Measurements from ENCODE around the gene NPAS3.

NPAS3 gene

DNA sequence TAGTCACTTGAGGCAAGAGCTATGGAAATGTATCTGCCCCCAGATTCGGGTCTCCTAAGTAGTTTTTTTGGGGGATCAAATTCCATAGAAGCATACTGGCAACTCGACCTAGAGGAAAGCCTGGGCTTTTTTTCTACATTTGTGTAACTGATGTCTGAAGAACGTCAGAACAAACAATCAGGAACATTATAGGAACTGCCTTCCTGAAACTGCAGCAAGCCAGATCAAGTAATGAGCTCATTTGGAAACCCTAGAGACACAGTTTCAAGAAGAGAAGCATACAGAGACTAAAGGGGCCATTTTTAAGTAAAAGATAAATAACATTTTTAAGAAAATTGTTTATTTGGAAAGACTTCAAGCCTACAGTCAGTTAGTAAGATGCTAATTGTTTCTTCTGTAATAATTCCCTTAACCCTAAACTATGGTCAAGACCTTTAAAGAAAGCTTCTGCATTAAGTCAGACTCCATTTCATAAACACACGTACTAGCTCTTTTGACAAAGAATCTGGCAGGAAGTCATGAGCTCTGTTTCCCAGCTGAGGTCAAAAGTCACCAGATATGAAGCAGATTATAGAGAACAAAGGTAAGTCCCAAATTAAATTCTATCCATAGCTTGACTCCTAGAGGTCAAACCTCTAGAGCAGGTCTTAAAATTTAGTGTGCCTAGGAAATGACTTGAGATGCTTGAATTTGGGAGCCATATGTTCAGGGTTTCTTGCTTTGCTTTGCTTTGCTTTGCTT is 899.4 kb downstream of the NPAS3 start:
- DNase-seq (ENCODE audit: low read depth) = no peak

DNA sequence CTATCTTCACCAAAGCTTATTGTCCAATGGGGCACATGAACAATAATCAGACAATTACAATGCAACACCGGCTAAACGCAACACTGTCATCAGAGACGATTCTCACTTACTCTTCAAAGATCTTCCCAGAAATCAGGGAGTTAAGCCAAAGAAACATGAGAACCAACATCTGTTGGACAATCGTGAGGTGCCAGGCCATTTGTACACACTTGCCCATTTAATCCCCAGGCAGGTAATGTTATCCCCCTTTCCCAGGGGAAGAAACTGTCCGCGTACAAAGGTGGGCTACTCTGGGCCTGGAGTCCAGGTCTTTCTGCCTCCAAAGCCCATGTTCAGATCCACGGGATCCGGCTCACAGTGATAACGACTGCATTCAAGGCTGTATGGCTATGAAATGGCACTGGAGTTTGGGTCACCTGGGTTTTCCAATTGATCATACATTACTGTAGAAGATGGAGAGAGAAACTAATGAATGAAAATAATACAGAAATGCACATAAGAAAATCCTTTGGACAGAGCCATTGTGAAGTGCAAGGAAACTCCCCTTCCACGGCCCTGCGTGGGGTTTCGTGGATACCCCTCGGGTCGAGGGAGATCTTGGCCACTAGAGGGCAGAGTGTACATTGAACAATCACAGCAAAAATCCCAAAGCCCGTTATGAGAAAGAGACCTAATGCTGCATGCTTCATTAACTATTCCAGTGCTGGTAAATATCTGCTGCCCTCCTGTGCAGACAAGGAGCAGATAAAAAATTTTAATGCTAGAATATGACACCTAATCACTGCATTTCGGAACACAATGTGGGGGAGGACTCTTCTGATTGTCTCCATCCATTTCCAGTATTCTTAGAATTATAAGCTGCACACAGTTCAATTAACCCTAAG is 900.8 kb downstream of the NPAS3 start:
- peak; percentile 25 for DNase-seq (ENCODE audit: low read depth)

DNA sequence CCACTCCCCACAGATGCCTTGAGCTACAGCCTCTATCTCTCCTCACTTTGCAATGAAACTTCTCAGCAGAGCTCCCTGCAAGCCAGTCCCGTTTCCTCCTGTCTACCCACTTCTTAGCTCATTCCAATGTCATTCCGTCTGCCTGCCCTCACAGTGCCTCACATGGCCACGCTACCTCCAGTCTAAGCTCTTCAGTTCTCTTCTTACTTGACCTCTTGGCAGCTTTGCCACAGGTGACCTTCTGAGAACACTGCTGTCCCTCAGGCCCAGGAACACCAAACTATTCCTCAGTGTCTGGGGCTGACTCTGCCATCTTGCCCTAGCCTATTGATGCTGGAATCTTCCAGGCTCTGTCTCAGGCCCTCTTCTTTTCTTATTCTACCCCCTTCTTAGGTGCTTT is 902.1 kb downstream of the NPAS3 start:
- no peak for DNase-seq (ENCODE audit: low read depth)

DNA sequence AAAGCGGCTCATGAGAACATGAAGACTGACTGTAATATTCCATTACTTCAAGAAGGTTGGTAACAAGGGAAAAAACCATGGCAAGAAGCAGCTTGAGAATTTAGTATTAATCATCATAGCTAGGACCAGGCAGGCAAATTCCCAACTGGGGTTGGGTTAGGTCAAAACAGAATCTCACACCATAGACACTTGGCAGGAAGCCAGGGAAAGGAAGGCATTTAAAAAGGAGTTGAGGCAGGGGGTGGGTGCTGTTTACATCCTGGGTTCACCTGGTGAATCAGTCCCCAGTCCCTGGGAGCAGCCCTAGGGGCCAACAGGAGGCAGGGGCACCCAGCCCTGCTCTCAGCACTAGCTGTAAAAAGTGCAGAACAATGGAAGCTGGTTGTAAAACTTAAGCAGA is 903.6 kb downstream of the NPAS3 start:
- peak; percentile 2 for DNase-seq (ENCODE audit: low read depth)

DNA sequence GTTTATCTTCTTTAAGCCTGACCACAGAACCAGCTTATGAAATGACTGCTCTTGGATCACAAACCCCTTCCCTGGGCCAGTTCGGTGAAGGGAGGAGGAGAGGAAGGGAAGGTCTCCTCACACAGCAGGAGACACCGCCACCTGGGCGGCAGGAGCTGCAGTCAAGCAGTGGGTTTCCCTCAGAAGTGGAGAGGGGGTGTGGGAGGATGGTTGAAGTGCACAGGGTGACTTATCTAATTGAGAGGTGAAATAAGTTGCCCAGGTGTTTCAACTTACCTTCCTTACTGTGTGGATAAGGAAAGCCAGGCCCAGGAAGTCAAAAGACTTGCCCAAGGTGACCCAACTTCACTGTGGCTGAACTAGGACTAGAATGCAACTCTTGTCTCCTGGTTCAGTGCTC is 905.4 kb downstream of the NPAS3 start:
- DNase-seq (ENCODE audit: low read depth) = no peak

DNA sequence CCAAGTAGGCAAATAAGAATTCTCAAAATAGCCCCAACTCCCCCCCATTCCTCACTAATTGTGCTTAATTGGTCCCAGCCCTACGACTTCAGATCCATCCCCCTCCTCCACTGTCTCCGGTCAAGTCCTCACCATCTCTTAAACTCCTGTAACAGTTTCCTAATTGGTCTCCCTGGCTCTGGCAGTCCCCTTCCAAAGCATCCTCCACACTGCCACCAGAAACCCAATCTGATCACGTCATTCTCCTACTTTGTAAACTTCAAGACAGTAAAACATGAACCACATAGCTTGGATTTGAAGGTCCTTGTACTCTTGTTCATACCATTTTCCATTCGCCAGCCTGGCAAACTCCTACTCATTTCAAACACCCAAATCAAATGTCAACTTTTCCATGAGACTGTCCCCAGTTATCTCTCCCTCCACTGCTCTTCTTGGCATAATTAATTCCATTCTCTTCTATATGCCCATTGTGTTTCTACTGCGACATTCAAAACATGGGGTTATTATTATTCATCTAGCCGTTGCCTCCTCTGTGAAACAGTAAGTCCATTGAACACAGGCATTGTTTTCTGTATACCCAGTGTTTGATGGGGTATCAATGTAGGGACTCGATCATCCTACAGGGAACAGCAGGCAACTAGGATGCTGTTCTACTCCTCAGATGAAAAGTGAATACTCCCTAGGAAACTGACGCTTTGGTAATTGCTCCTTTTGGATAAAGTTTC is 907.6 kb downstream of the NPAS3 start:
- DNase-seq (ENCODE audit: low read depth) = no peak

DNA sequence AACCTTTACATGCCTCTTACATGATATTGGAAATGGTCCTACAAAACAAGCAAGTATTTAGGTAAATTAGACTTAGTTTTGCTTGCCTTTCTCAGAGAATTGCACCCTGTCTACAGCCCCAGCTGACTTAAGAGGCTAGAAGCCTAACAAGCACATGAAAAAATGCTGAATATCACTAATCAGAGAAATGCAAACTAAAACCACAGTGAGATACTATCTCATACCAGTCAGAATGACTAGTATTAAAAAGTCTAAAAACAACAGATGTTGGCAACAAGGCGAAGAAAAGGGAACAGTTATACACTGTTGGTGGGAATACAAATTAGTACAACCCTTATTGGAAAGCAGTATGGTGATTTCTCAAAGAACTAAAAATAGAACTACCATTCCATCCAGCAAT is 908.4 kb downstream of the NPAS3 start:
- no peak for DNase-seq (ENCODE audit: low read depth)

DNA sequence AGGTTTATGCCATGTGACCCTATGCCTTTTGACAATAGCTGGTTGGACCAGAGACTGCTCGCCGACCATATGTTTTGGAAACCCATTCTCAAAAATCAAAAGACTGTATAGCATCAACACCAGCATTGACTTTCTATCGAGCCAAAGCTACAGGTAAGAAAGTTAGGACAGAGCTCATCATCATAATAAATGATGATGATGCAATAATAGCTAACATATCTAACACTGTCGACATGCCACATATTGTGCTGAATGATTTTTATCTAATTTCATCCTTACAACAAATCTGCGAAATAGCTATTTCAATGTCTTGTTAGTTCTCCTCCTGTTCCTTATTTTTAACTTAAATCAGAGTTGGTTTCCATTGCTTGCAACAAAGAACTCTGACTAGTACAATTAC is 909.3 kb downstream of the NPAS3 start:
- DNase-seq (ENCODE audit: low read depth) = no peak

DNA sequence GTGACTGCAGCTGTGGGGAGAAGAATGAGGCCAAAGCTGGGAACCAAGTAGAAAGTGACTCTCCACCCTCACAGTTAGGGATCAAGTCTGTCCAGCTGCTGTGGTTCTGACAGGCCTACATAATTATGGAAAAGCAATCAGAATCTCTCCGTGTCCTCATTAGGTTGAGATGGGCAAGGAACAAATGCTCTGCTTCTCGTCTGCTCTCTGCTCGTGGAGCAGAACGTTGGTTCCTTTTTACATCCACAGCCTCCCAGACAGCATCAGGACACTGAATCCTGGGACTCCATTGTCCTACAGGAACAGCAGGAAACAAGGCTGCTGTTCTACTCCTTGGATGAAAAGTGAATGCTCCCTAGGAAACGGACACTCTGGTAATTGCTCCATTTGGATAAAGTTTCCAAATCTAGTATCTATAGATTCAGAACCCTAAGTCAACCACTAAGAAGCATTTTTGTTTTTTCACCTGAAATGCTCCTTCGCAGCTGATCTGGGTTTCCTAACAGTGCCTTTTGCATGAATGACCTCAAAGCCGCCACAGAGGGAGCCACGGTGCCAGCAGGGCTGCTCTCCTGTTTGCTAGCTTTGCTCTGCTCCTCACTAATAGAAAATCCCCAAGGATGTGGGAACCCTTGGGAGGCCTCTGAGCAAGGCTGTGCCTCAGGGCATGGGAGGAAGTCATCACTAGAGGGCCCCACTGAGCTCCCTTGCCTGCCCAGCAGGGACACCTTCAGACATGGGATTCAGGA is 910.2 kb downstream of the NPAS3 start:
- DNase-seq (ENCODE audit: low read depth) = peak; percentile 7

DNA sequence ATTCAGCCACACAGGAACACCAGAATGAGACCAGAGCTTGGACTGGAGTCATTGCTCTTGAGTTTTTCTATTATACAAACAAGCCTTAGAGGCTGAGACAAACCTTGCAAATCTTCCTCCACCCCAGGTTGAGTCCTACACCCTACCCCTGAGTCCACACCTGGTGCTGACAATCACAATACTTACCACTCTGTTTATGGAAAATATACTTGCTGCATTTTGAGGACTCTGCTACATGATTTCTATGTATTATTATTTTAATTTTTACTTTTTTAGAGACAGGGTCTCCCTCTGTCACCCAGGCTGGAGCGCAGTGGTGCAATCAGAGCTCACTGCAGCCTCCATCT is 910.7 kb downstream of the NPAS3 start:
- no peak for DNase-seq (ENCODE audit: low read depth)

DNA sequence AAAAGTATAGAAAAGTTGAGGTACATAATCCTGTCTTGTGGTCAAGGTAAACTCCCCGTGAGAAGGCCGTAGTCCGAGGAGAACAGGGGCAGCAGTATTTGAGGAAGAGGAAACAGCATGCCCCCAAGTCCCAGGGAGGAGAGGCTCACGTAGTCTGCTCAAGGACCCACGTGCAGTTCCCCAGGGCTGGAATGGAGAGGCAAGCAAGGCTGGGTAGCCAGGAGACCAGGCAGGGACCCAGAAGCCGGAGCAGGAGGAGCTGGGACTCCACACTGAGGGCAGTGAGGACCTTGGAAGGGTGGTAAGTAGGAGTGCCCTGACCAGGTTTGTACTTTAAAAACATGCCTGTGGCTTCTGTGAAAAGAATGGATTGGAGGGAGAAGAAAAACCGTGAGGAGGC is 912.1 kb downstream of the NPAS3 start:
- DNase-seq (ENCODE audit: low read depth) = no peak

DNA sequence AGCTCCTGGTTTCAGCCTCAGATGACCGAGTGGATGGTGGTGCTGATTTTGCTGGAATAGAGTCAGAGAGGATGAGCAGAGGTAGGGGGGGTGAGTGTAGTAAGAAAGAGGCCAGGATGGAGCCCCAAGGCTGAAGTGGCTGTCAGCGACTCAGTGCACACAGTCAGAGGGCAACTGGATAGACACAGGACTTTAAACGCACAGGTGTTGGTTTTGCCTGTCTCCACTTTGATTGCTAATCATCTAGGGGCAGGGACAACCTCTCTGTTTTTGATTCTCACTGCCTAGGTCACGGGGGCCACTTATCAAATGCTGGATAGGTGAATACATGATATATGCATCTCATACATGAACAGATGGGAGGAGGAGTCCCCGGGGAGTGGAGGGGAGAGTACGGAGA is 912.7 kb downstream of the NPAS3 start:
- no peak for DNase-seq (ENCODE audit: low read depth)

DNA sequence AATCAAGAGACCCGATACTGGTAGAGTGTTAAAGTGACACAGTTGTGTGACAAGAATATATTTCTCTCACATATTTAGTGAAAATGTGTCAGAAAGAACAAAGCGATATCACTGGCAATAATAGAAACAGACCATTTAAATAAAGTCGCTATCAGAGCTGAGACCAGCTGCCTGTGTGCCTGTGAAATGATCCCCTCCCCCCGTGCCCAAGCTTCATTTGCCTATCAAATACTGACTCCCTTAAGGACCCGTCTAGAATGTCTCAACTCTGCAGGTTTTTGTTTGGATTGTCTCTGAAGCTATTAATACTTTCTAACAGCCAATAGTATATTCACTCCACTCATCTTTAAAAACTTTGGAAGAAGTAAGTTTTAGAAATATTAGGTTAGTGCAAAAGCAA is 913.3 kb downstream of the NPAS3 start:
- DNase-seq (ENCODE audit: low read depth) = no peak

All from stromal cell of bone marrow (primary cell).